Measurements from ENCODE around the gene LARP4B. TPM values are rescaled to one million over a fixed set of nuclear protein-coding genes. Genes with fewer than 3 reads are reported as not detected.
"Not testable (repeated sequence)": the region's sequence is repeated elsewhere in the genome, so short reads cannot be mapped to it uniquely, and the experiment has no call there.

The LARP4B gene
- total RNA-seq, 1 donor from 2014 or later: 114 TPM

GRCh38 chr10:772227-772637 is 159.3 kb downstream of the LARP4B start:
- H3K27me3 Mint-ChIP-seq: no peaks in the 10 kb centered on the region
- no peaks in the 10 kb centered on the region for H3K4me1 Mint-ChIP-seq (ENCODE audit: low read depth)
- no peaks in the 10 kb centered on the region for H3K36me3 Mint-ChIP-seq (ENCODE audit: insufficient read depth)
- H3K9me3 Mint-ChIP-seq (ENCODE audit: low read depth): peaks cover 8% of the 10 kb centered on the region
- H3K27ac Mint-ChIP-seq: no peak overlapping the region
- DNase-seq (ENCODE audit: low spot score, unreplicated experiment): no peak
- no peak for TF ChIP-seq CTCF (IDR thresholded peaks at IDR 0.05; ENCODE audit: unreplicated experiment)
- H3K4me3 Mint-ChIP-seq (ENCODE audit: low read depth): no peak overlapping the region

GRCh38 chr10:771647-772046 is 159.9 kb downstream of the LARP4B start:
- DNase-seq (ENCODE audit: low spot score, unreplicated experiment): no peak
- no peaks in the 10 kb centered on the region for H3K27me3 Mint-ChIP-seq
- no peaks in the 10 kb centered on the region for H3K36me3 Mint-ChIP-seq (ENCODE audit: insufficient read depth)
- H3K4me1 Mint-ChIP-seq (ENCODE audit: low read depth): no peaks in the 10 kb centered on the region
- TF ChIP-seq CTCF (IDR thresholded peaks at IDR 0.05; ENCODE audit: unreplicated experiment): no peak
- no peak overlapping the region for H3K27ac Mint-ChIP-seq
- H3K4me3 Mint-ChIP-seq (ENCODE audit: low read depth): no peak overlapping the region
- H3K9me3 Mint-ChIP-seq (ENCODE audit: low read depth): peaks cover 8% of the 10 kb centered on the region

GRCh38 chr10:770975-771374 is 160.5 kb downstream of the LARP4B start:
- H3K36me3 Mint-ChIP-seq (ENCODE audit: insufficient read depth): no peaks in the 10 kb centered on the region
- no peaks in the 10 kb centered on the region for H3K27me3 Mint-ChIP-seq
- H3K4me1 Mint-ChIP-seq (ENCODE audit: low read depth): no peaks in the 10 kb centered on the region
- no peak for DNase-seq (ENCODE audit: low spot score, unreplicated experiment)
- no peak overlapping the region for H3K4me3 Mint-ChIP-seq (ENCODE audit: low read depth)
- no peak for TF ChIP-seq CTCF (IDR thresholded peaks at IDR 0.05; ENCODE audit: unreplicated experiment)
- no peak overlapping the region for H3K27ac Mint-ChIP-seq
- H3K9me3 Mint-ChIP-seq (ENCODE audit: low read depth): peaks cover 8% of the 10 kb centered on the region

- not testable (repeated sequence) for H3K4me3 Mint-ChIP-seq (ENCODE audit: low read depth); H3K27ac Mint-ChIP-seq; H3K4me1 Mint-ChIP-seq (ENCODE audit: low read depth); H3K27me3 Mint-ChIP-seq; DNase-seq (ENCODE audit: low spot score, unreplicated experiment); H3K9me3 Mint-ChIP-seq (ENCODE audit: low read depth); H3K36me3 Mint-ChIP-seq (ENCODE audit: insufficient read depth)
Observed at GRCh38 chr10:770048-770712, 161.3 kb downstream of the LARP4B start.

- Mint-ChIP-seq H3K27ac (no peak overlapping the region), H3K4me3 (ENCODE audit: low read depth) (no peak overlapping the region), H3K4me1 (ENCODE audit: low read depth) (no peaks in the 10 kb centered on the region), H3K36me3 (ENCODE audit: insufficient read depth) (no peaks in the 10 kb centered on the region), H3K27me3 (peaks cover 4% of the 10 kb centered on the region), H3K9me3 (ENCODE audit: low read depth) (peaks cover 20% of the 10 kb centered on the region)
- no peak for DNase-seq (ENCODE audit: low spot score, unreplicated experiment)
- TF ChIP-seq CTCF (IDR thresholded peaks at IDR 0.05; ENCODE audit: unreplicated experiment): no peak
Observed at GRCh38 chr10:767794-768193, 163.7 kb downstream of the LARP4B start.

- no peaks in the 10 kb centered on the region for H3K4me1 Mint-ChIP-seq (ENCODE audit: low read depth)
- TF ChIP-seq CTCF (IDR thresholded peaks at IDR 0.05; ENCODE audit: unreplicated experiment): no peak
- H3K36me3 Mint-ChIP-seq (ENCODE audit: insufficient read depth): no peaks in the 10 kb centered on the region
- no peak overlapping the region for H3K27ac Mint-ChIP-seq
- peaks cover 22% of the 10 kb centered on the region for H3K9me3 Mint-ChIP-seq (ENCODE audit: low read depth)
- H3K4me3 Mint-ChIP-seq (ENCODE audit: low read depth): no peak overlapping the region
- DNase-seq (ENCODE audit: low spot score, unreplicated experiment): no peak
- peaks cover 4% of the 10 kb centered on the region for H3K27me3 Mint-ChIP-seq
Observed at GRCh38 chr10:767211-767610, 164.3 kb downstream of the LARP4B start.
